Endothelial cell of umbilical vein (primary cell): ENCODE measurements around the gene CTPS1. TPM values are rescaled to one million over a fixed set of nuclear protein-coding genes. Genes with fewer than 3 reads are reported as not detected.

Source experiments
- BruUV-seq: library from RNA; stranded (reverse); fragments of 400-500 nt; replicated peaks from 2 replicates; lab custom pipeline; 2021; lab: Mats Ljungman, UMichigan
- CTCF ChIA-PET: fragments of 300-600, 350-600 bp; sonication (Branson Sonifier 250); formaldehyde crosslinking; loops from one replicate; lab custom pipeline; 2021; ENCODE audit warnings: antibody characterized with exemption, inconsistent platforms; lab: Charles Lee
- POLR2A ChIA-PET: fragments of 300-600, 350-600 bp; sonication (Branson Sonifier 250); formaldehyde crosslinking; loops from one replicate; lab custom pipeline; 2021; ENCODE audit warnings: antibody characterized with exemption, inconsistent platforms; lab: Charles Lee
- DNase-seq: peaks from one replicate; pipeline ENCODE4 v3.0.0-alpha.2; 2011; ENCODE audit warnings: low read depth, low spot score
- FAIRE-seq: peaks from 2 replicates; lab custom pipeline; 2011; peaks lifted over from hg19 to GRCh38; lab: Jason Lieb, UNC
- H2AFZ ChIP-seq: 2 replicates; pipeline ENCODE4 v1.6.0; 2012; ENCODE audit warnings: low read depth, low read length, control low read depth, inconsistent platforms
- H3K27ac ChIP-seq: 2 replicates; pipeline ENCODE4 v1.5.1; 2011; ENCODE audit warnings: low read depth, mild to moderate bottlenecking, control low read depth, low read length, moderate library complexity; ENCODE audit not compliant: insufficient read depth
- H3K27me3 ChIP-seq, 2 experiments: 2 replicates each; pipeline versions ENCODE4 v1.6.0 to v1.6.1; 2011; ENCODE audit warnings: low read length in 2 of 2, mixed read lengths in 1 of 2; ENCODE audit not compliant: control insufficient read depth in 2 of 2, insufficient read depth in 2 of 2
- H3K36me3 ChIP-seq, 2 experiments: 2 replicates in 1 of 2; 3 replicates in 1 of 2; pipeline ENCODE4 v1.5.1; 2011; ENCODE audit warnings: low read length in 2 of 2, mild to moderate bottlenecking in 1 of 2, moderate library complexity in 1 of 2; ENCODE audit not compliant: control insufficient read depth in 2 of 2, insufficient read depth in 2 of 2; ENCODE audit errors: extremely low read depth in 1 of 2
- H3K4me1 ChIP-seq: 3 replicates; pipeline ENCODE4 v1.5.1; 2011; ENCODE audit warnings: mild to moderate bottlenecking, low read length; ENCODE audit not compliant: control insufficient read depth, insufficient read depth; ENCODE audit errors: extremely low read depth
- H3K4me2 ChIP-seq: 2 replicates; pipeline ENCODE4 v1.6.1; 2011; ENCODE audit warnings: low read length, control low read depth, mixed read lengths; ENCODE audit not compliant: insufficient read depth
- H3K4me3 ChIP-seq, 3 experiments: fragments of 200-600 bp in 1 of 3; sonication (generic), shearing (Covaris generic) in 1 of 3; replicated peaks in 1 of 3; 2 replicates each; pipeline ENCODE4 v1.5.1; 2011 to 2016; ENCODE audit warnings: control low read depth in 3 of 3, low read length in 3 of 3, mild to moderate bottlenecking in 2 of 3, inconsistent platforms in 1 of 3, low read depth in 1 of 3, moderate library complexity in 1 of 3; ENCODE audit not compliant: insufficient read depth in 1 of 3
- H3K79me2 ChIP-seq: 2 replicates; pipeline ENCODE4 v1.6.0; 2012; ENCODE audit warnings: low read length, inconsistent platforms; ENCODE audit not compliant: control insufficient read depth, insufficient read depth
- H3K9ac ChIP-seq: replicated peaks from 2 replicates; pipeline ENCODE3; 2011; ENCODE audit warnings: low read length, control low read depth; ENCODE audit not compliant: insufficient read depth; ENCODE audit errors: extremely low read depth
- H3K9me1 ChIP-seq: replicated peaks from 3 replicates; pipeline ENCODE4 v1.6.0; 2011; ENCODE audit warnings: mild to moderate bottlenecking, low read length; ENCODE audit not compliant: control insufficient read depth, insufficient read depth; ENCODE audit errors: extremely low read depth
- H3K9me3 ChIP-seq: replicated peaks from 2 replicates; pipeline ENCODE4 v1.5.1; 2012; ENCODE audit warnings: low read length, inconsistent platforms; ENCODE audit not compliant: control insufficient read depth, insufficient read depth
- H4K20me1 ChIP-seq: replicated peaks from 2 replicates; pipeline ENCODE3; 2011; ENCODE audit warnings: mild to moderate bottlenecking, low read length; ENCODE audit not compliant: control insufficient read depth, insufficient read depth; ENCODE audit errors: extremely low read depth
- CTCF ChIP-seq, 2 donors: IDR thresholded peaks; 1 replicate in 1 of 2; 2 replicates in 1 of 2; pipeline ENCODE4 v1.5.1; 2011; ENCODE audit warnings: low read length in 2 of 2, mild to moderate bottlenecking in 2 of 2, moderate library complexity in 2 of 2, control low read depth in 1 of 2, inconsistent platforms in 1 of 2, low read depth in 1 of 2; ENCODE audit not compliant: insufficient read depth in 1 of 2; ENCODE audit errors: extremely low read depth in 1 of 2
- EZH2 ChIP-seq: IDR thresholded peaks from 2 replicates; pipeline ENCODE4 v1.6.1; 2012; ENCODE audit warnings: borderline replicate concordance, low read depth, mild to moderate bottlenecking, moderate library complexity, low read length, inconsistent platforms; ENCODE audit not compliant: severe bottlenecking
- FOS ChIP-seq: IDR thresholded peaks from 2 replicates; pipeline ENCODE4 v1.6.1; 2011; ENCODE audit warnings: mild to moderate bottlenecking, low read length, moderate library complexity, borderline replicate concordance; ENCODE audit not compliant: insufficient read depth
- GATA2 ChIP-seq: IDR thresholded peaks from 2 replicates; pipeline ENCODE4 v1.7.0; 2011; ENCODE audit warnings: low read depth, mild to moderate bottlenecking, moderate library complexity, mixed read lengths, low read length; ENCODE audit not compliant: insufficient read length, insufficient read depth
- JUN ChIP-seq: IDR thresholded peaks from 2 replicates; pipeline ENCODE4 v1.6.1; 2011; ENCODE audit warnings: borderline replicate concordance, low read depth; ENCODE audit not compliant: insufficient read length, insufficient read depth
- MAX ChIP-seq: IDR thresholded peaks from 2 replicates; pipeline ENCODE4 v1.6.1; 2011; ENCODE audit not compliant: insufficient read depth, insufficient read length
- MYC ChIP-seq: IDR thresholded peaks from one replicate; pipeline ENCODE4 v1.6.1; 2011; ENCODE audit warnings: mild to moderate bottlenecking, low read depth, low read length
- POLR2A ChIP-seq: IDR thresholded peaks from 2 replicates; pipeline ENCODE4 v1.6.1; 2012; ENCODE audit warnings: low read depth, mild to moderate bottlenecking, control low read depth, low read length
- POLR2AphosphoS5 ChIP-seq: IDR thresholded peaks from 2 replicates; pipeline ENCODE4 v1.6.1; 2012; ENCODE audit warnings: low read depth, mild to moderate bottlenecking, control low read depth, low read length, moderate library complexity; ENCODE audit not compliant: insufficient read depth
- dilution Hi-C: fragments of 300-500 bp; cut with MboI; formaldehyde crosslinking; loops from one replicate; pipeline ENCODE4 v1.15.0; 2019; ENCODE audit warnings: low sequenced_read_pairs; ENCODE audit not compliant: extremely low pct_ligation_motif_present
- intact Hi-C: fragments of 100-400 bp; cut with micrococcal nuclease; formaldehyde crosslinking; loops from one replicate; pipeline ENCODE4 v1.10.0; 2022
- polyA plus RNA-seq, 4 experiments: library from polyadenylated mRNA; depleted of rRNA in 3 of 4; stranded (reverse) in 3 of 4; unstranded in 1 of 4; fragments of >200 nt; gene quantifications; 2 replicates each; pipeline versions ENCODE4 v1.2.1 to v1.2.3, GENCODE V29; 2011 to 2012; ENCODE audit warnings: missing spikeins in 1 of 4
- total RNA-seq: library from RNA; stranded (reverse); gene quantifications from 2 replicates; pipeline ENCODE4 v1.2.3, GENCODE V29; 2021

CTPS1 gene
- total and polyA plus RNA-seq, 2 donors (not counting 3 experiments of a cell fraction or from before 2014, with no cell fraction given) = 24.9 to 65.8 TPM

GRCh38 chr1:40948741-40949443, 30.6 kb upstream of the CTPS1 start:
- FAIRE-seq = peak; percentile 94
- peak; percentile 85 for DNase-seq
- TF ChIP-seq GATA2 (no peak), POLR2A (no peak), EZH2 (no peak), FOS (peak; percentile 85), JUN (peak; percentile 87), MYC (no peak), MAX (no peak), CTCF (IDR thresholded peaks at IDR 0.05; ENCODE audit: extremely low read depth in 1 of 2, insufficient read depth in 1 of 2, low read depth in 1 of 2, low read length in 2 of 2) (peak; percentile 69 to 84), POLR2AphosphoS5 (no peak)
- Histone ChIP-seq H4K20me1 (no peaks in the 10 kb centered on the region), H2AFZ (peak overlapping the region; percentile 60), H3K36me3 (no peaks in the 10 kb centered on the region), H3K9me1 (no peaks in the 10 kb centered on the region), H3K4me3 (no peak overlapping the region), H3K79me2 (no peaks in the 10 kb centered on the region), H3K27me3 (no peaks in the 10 kb centered on the region), H3K9me3 (no peaks in the 10 kb centered on the region), H3K27ac (peak overlapping the region; percentile 66), H3K4me2 (peak overlapping the region; percentile 44), H3K9ac (peak overlapping the region; percentile 33), H3K4me1 (peaks cover 6% of the 10 kb centered on the region)
- ChIA-PET POLR2A (interaction anchor here (0.5 to 2.3 kb wide), 7 partner anchors 16 to 174 kb away, joined by 3 to 27 read pairs (median 6); partner anchors contain the start of gene CITED4), CTCF (interaction anchor here (0.6 to 19.5 kb wide), 39 partner anchors 9 to 440 kb away, joined by 3 to 898 read pairs (median 4); partner anchors contain the start of gene CITED4)
- no TSS peak for BruUV-seq
- dilution Hi-C loops (no loop called here), intact Hi-C loops (loop anchor here (1.0 to 5.0 kb wide), 4 partner anchors 74 to 417 kb away; partner anchors contain the start of genes CITED4 and ZNF684)
